ENCODE data around the gene PDZD7.

PDZD7 gene

GRCh38 chr10:101013365-101013825, 17.5 kb downstream of the PDZD7 start:
- H3K36me3 ChIP-seq (ENCODE audit: control insufficient read depth, insufficient read depth, low read length) = no peaks in the 10 kb centered on the region
- no peak for DNase-seq (ENCODE audit: extremely low read depth, insufficient read length)
- TF ChIP-seq CTCF (IDR thresholded peaks at IDR 0.05; ENCODE audit: insufficient read depth, low read length, poor library complexity, severe bottlenecking) = no peak
- peaks cover 2% of the 10 kb centered on the region for H3K27me3 ChIP-seq (replicated peaks; ENCODE audit: control insufficient read depth, insufficient read depth, low read length)
- no peak overlapping the region for H3K4me3 ChIP-seq (replicated peaks; ENCODE audit: low read depth, low read length)

DNA sequence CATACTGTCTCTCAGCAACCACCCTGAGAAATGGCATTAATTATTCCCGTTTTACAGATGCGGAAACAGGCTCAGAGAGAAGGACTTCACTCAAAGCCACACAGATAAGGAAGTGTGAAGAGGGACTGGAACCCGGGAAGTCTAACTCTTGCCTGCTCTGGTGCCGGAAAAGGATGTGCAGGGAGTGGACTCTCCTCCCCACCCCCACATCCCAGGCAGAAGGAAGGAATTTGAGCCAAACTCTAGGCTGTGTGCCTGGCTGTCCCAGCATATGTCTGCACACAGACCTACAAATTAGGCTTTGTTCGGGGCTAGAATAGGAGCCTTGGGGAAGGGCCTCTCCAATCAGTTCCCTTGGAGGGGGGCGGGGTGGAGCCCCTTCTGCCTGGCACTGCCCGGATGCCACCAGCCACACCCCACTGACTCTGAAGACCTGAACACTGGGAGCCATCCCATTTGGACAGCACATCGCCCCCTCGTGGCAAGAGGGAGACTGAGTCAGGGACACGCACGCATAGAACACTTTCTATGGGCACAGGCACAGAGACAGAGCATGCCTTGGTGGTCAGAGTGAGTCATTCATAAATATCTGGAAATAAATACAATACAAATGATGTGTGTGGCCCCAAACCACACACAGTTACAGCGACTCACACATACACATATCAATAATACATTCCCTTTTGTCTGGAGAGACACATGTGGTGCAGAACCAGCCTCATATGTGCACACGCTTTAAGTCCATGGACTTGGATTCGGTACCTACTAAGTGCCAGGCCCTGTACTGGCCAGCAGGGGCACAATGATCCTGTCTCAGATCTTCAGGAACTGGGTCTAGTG, 18.2 kb downstream of the PDZD7 start:
- H3K4me3 ChIP-seq (replicated peaks; ENCODE audit: low read depth, low read length) = no peak overlapping the region
- no peak for DNase-seq (ENCODE audit: extremely low read depth, insufficient read length)
- H3K27me3 ChIP-seq (replicated peaks; ENCODE audit: control insufficient read depth, insufficient read depth, low read length) = no peaks in the 10 kb centered on the region; the same call in none of the 2 replicates
- no peaks in the 10 kb centered on the region for H3K36me3 ChIP-seq (ENCODE audit: control insufficient read depth, insufficient read depth, low read length)
- peak; percentile 87 for TF ChIP-seq CTCF (IDR thresholded peaks at IDR 0.05; ENCODE audit: insufficient read depth, low read length, poor library complexity, severe bottlenecking)

GRCh38 chr10:101011517-101012423, 19.2 kb downstream of the PDZD7 start:
- no peak for TF ChIP-seq CTCF (IDR thresholded peaks at IDR 0.05; ENCODE audit: insufficient read depth, low read length, poor library complexity, severe bottlenecking)
- DNase-seq (ENCODE audit: extremely low read depth, insufficient read length) = no peak

GRCh38 chr10:101010329-101010728, 20.6 kb downstream of the PDZD7 start:
- H3K36me3 ChIP-seq (ENCODE audit: control insufficient read depth, insufficient read depth, low read length) = no peaks in the 10 kb centered on the region; the same call in none of the 2 replicates
- TF ChIP-seq CTCF (IDR thresholded peaks at IDR 0.05; ENCODE audit: insufficient read depth, low read length, poor library complexity, severe bottlenecking) = no peak
- H3K27me3 ChIP-seq (replicated peaks; ENCODE audit: control insufficient read depth, insufficient read depth, low read length) = no peaks in the 10 kb centered on the region
- no peak overlapping the region for H3K4me3 ChIP-seq (replicated peaks; ENCODE audit: low read depth, low read length)
- no peak for DNase-seq (ENCODE audit: extremely low read depth, insufficient read length)

More at GRCh38 chr10:101011517-101012423, 19.2 kb downstream of the PDZD7 start:
- Histone ChIP-seq H3K36me3 (ENCODE audit: control insufficient read depth, insufficient read depth, low read length) (no peaks in the 10 kb centered on the region; the same call in 1 of the 2 replicates), H3K4me3 (replicated peaks; ENCODE audit: low read depth, low read length) (no peak overlapping the region), H3K27me3 (replicated peaks; ENCODE audit: control insufficient read depth, insufficient read depth, low read length) (no peaks in the 10 kb centered on the region; the same call in none of the 2 replicates)

GRCh38 chr10:101008823-101009423, 22.0 kb downstream of the PDZD7 start:
- no peak overlapping the region for H3K4me3 ChIP-seq (replicated peaks; ENCODE audit: low read depth, low read length)
- DNase-seq (ENCODE audit: extremely low read depth, insufficient read length) = no peak
- TF ChIP-seq CTCF (IDR thresholded peaks at IDR 0.05; ENCODE audit: insufficient read depth, low read length, poor library complexity, severe bottlenecking) = no peak

More at GRCh38 chr10:101008823-101009423, 22.0 kb downstream of the PDZD7 start:
- no peaks in the 10 kb centered on the region for H3K27me3 ChIP-seq (replicated peaks; ENCODE audit: control insufficient read depth, insufficient read depth, low read length)
- H3K36me3 ChIP-seq (ENCODE audit: control insufficient read depth, insufficient read depth, low read length) = no peaks in the 10 kb centered on the region; the same call in none of the 2 replicates

Data from GM06990 (cell line).